GM15510 (cell line): Measurements from ENCODE around the gene PSMB1.
A peak's percentile ranks its signal among the peaks of the same experiment; 100 is the strongest.

Source experiments
- POLR2A ChIP-seq: IDR thresholded peaks from 3 replicates; pipeline ENCODE4 v1.6.1; 2011; ENCODE audit warnings: borderline replicate concordance; ENCODE audit not compliant: insufficient read length; ENCODE audit errors: extremely low read depth

The PSMB1 gene

GRCh38 chr6:170552765-170553533 lies at the start of gene PSMB1:
PSMB1 (minus strand) TSS chr6:170553307; CDS start chr6:170553242, 65 bp downstream.
- TF ChIP-seq POLR2A, result peak; percentile 93

GRCh38 chr6:170597278-170597677 lies 44.2 kb upstream of the PSMB1 start:
- TF ChIP-seq POLR2A, result no peak

- TF ChIP-seq POLR2A, result no peak
Observed at GRCh38 chr6:170596426-170596825, 43.3 kb upstream of the PSMB1 start.

GRCh38 chr6:170590725-170591124 lies 37.6 kb upstream of the PSMB1 start:
- TF ChIP-seq POLR2A, result no peak

- no peak for TF ChIP-seq POLR2A
Observed at GRCh38 chr6:170584954-170585498, 31.9 kb upstream of the PSMB1 start.

- TF ChIP-seq POLR2A, result peak; percentile 97
Observed at GRCh38 chr6:170584181-170584953, 31.3 kb upstream of the PSMB1 start, which contains the start of gene PDCD2. PDCD2 (minus strand) TSS chr6:170584637; CDS start chr6:170584581, 56 bp downstream.

- TF ChIP-seq POLR2A, result no peak
Observed at GRCh38 chr6:170583756-170584180, 30.7 kb upstream of the PSMB1 start.

GRCh38 chr6:170578909-170579308 lies 25.8 kb upstream of the PSMB1 start:
- TF ChIP-seq POLR2A, result no peak

- no peak for TF ChIP-seq POLR2A
Observed at GRCh38 chr6:170575250-170575649, 22.1 kb upstream of the PSMB1 start.

- TF ChIP-seq POLR2A, result no peak
Observed at GRCh38 chr6:170572704-170573466, 19.8 kb upstream of the PSMB1 start.

GRCh38 chr6:170564936-170565530 lies 11.9 kb upstream of the PSMB1 start:
- TF ChIP-seq POLR2A, result no peak

GRCh38 chr6:170561555-170561954 lies 8.4 kb upstream of the PSMB1 start:
- no peak for TF ChIP-seq POLR2A

GRCh38 chr6:170555305-170555704 lies 2.2 kb upstream of the PSMB1 start:
- no peak for TF ChIP-seq POLR2A

GRCh38 chr6:170554796-170555137 lies 1.7 kb upstream of the PSMB1 start:
- TF ChIP-seq POLR2A, result no peak
